HG03571 (cell line): Measurements from ENCODE around the gene BAD.

Source experiments
- ATAC-seq: cut with Tn5 transposase; IDR thresholded peaks from one replicate; pipeline ENCODE4 v1.9.1; 2021; ENCODE audit not compliant: unreplicated experiment

The BAD gene

DNA sequence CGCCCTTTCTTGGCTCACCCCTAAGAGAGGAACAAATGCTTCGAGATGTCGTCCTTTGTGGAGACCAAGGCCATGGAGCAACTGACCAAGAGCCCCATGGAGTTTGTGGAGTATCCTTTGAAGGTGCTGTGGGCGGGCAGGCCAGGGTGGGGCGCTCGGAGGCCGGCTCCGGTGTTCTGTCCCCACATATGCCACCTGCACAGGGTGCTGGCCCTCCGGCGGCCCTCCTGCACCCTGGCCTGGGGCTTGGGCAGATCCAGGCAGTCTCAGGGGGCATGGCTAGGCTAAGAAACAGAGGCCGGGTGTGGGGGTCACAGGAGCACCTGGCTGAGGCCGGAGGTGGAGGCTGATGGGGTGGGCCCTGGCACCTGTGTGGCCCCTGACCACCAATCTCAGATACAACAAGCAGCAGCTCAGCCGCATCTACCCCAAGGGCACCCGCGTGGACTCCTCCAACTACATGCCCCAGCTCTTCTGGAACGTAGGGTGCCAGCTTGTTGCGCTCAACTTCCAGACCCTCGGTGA lies 22.8 kb downstream of the BAD start:
- no peak for ATAC-seq

- ATAC-seq = no peak
These were observed 24.2 kb downstream of the BAD start for GRCh38 chr11:64260147-64260708.

DNA sequence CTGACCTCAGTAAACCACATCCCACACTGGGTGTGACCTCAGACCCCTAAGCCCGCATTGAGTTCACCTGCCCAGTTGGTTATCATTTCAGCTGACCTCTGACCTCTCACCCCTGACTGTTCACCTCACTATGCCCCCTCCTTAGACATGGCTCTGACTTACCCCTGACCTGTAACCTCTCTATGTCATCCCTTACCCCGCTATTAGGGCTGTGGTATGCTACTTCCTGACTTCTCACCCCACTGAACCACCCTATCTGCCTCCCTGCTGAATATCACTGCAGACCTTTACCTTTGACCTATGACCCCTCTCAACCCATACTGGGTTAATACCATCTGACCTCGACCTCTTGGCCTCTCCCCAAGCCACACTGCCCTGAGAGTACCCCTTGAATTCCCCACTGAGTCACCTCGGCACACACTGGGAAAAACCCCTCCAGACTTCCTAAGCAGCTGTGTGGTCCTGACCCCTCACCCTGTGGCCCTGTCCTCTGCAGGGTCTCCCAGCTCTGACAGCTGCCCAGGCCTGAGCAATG lies 24.9 kb downstream of the BAD start:
- no peak for ATAC-seq

GRCh38 chr11:64258946-64259532 lies 25.4 kb downstream of the BAD start:
- ATAC-seq = no peak

GRCh38 chr11:64258356-64258755 lies 26.1 kb downstream of the BAD start:
- no peak for ATAC-seq

DNA sequence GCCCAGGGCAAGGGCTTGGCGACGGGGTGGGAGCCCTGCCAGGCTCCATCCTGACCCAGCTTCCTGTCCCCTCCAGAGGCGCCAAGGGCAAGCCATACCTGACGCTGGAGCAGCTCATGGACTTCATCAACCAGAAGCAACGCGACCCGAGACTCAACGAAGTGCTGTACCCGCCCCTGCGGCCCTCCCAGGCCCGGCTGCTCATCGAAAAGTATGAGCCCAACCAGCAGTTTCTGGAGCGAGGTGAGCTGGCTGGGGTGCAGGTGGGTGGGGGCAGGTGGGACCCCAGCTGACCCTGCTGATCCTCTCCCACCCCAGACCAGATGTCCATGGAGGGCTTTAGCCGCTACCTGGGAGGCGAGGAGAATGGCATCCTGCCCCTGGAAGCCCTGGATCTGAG lies 28.2 kb downstream of the BAD start:
- ATAC-seq = no peak

- no peak for ATAC-seq
These were observed 29.0 kb downstream of the BAD start for GRCh38 chr11:64255135-64256128.

DNA sequence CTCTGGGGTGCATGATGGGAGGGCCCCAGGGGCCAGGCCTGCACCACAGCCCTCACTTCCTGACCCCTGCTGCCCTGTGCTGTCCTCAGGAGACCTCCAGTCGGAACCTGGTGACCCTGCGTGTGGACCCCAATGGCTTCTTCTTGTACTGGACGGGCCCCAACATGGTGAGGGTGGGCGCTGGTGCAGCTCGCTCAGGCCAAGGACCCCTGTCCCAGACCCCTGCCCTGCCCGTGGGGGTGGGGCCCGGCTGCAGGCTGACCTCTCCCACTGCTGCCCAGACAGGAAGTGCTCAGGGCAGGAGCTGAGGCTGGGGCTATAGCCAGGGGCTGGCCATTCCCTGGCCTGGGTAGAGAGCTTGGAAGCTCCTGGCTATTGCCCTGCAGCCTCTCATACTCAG lies 30.1 kb downstream of the BAD start:
- ATAC-seq = no peak

GRCh38 chr11:64253481-64253880 lies 31.0 kb downstream of the BAD start:
- no peak for ATAC-seq

GRCh38 chr11:64253043-64253442 lies 31.4 kb downstream of the BAD start:
- ATAC-seq = no peak

- ATAC-seq = no peak
These were observed 32.2 kb downstream of the BAD start for GRCh38 chr11:64252003-64252872.

- ATAC-seq = no peak
These were observed 32.8 kb downstream of the BAD start for GRCh38 chr11:64251753-64252002.

- no peak for ATAC-seq
These were observed 33.3 kb downstream of the BAD start, which contains the start of gene PLCB3 for GRCh38 chr11:64251016-64251752. PLCB3 (plus strand) TSS chr11:64251530; CDS start chr11:64251650, 120 bp downstream.

- ATAC-seq = no peak
These were observed 34.0 kb downstream of the BAD start for GRCh38 chr11:64250415-64251015.

DNA sequence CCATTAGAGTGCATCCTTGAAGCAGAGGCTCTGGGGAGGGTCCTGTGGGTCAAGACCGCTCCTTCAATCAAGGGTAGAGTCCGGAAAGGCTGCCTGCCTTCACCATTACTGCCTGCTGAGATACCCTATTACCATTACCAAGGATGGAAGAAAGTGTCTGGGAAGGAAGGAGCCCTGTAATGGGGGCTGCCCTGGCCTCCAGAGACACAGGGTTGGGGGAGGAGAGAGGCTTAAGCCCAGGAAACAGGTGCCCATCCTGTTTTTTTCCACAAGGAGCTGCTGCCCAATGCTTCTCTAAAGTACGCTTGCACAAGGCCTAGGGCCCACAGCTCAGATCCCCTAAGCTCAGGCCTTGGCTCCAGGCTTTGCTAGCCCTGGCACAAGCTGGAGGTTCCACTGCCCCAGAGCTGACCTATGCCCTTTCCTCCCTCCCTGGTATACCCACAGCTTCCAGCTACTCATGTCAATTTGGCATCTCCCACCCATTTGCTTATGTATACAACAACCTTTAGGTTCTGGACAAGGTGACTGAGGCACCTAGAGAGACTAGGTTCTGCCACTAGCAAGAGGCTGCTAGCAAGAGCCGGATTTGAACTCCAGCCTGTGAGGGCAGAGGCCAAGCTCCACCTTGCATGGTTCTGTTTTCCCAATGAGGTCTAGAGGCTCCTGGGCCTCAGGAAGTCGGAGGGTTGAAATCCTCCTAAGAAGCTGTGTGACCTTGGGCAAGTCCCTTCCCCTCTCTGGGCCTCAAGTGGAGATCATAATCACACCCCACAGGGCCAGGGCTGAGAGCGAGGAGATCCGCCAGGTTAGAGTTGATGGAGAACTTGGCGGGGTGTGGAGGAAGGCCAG lies 34.7 kb downstream of the BAD start:
- ATAC-seq = no peak

DNA sequence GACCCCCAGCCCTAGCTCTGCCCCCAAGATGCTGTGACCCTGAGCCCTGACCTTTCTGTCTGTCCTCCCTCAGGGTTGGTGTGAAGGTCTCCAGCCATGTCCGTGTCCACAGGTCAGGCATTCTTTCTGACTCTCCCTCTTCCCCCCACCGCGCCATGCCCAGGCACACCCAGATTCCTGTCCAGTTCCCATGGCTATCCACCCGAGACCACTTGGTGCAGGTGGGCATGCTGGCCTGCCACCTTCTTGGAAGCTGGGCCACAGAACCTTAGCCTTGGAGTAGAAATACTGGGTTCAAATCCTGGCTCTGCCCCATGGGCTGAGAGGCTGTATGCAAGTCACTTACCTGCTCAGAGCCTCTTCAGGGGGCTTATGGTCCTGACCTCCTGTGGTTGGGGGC lies 35.4 kb downstream of the BAD start:
- no peak for ATAC-seq

- no peak for ATAC-seq
These were observed 35.9 kb downstream of the BAD start for GRCh38 chr11:64248578-64248977.

GRCh38 chr11:64247729-64248531 lies 36.5 kb downstream of the BAD start:
- ATAC-seq = no peak
